Progenitor cell of endocrine pancreas (in vitro differentiated cells): ENCODE data around the gene LILRA6. TPM values are rescaled to one million over a fixed set of nuclear protein-coding genes. Genes with fewer than 3 reads are reported as not detected.

ENCODE experiments used
- DNase-seq: peaks from one replicate; pipeline ENCODE4 v3.0.0; 2021; ENCODE audit warnings: low spot score; ENCODE audit not compliant: unreplicated experiment
- H3K27ac Mint-ChIP-seq: 2 replicates; pipeline ENCODE4 v1.8.0; 2021; ENCODE audit warnings: mild to moderate bottlenecking, moderate library complexity, mixed read lengths
- H3K27me3 Mint-ChIP-seq: 2 replicates; pipeline ENCODE4 v1.8.0; 2021; ENCODE audit warnings: mixed read lengths
- H3K36me3 Mint-ChIP-seq: 2 replicates; pipeline ENCODE4 v1.8.0; 2022; ENCODE audit warnings: mixed read lengths; ENCODE audit not compliant: insufficient read depth
- H3K4me1 Mint-ChIP-seq: 2 replicates; pipeline ENCODE4 v1.8.0; 2021; ENCODE audit warnings: low read depth, mixed read lengths
- H3K4me3 Mint-ChIP-seq: 2 replicates; pipeline ENCODE4 v1.8.0; 2021; ENCODE audit warnings: low read depth, mild to moderate bottlenecking, moderate library complexity, mixed read lengths
- H3K9me3 Mint-ChIP-seq: 2 replicates; pipeline ENCODE4 v1.8.0; 2021; ENCODE audit warnings: low read depth, mixed read lengths
- total RNA-seq: library from RNA; stranded (reverse); gene quantifications from 2 replicates; pipeline ENCODE4 v1.2.1, GENCODE V29; 2021
- TF ChIP-seq, protein P1 (sequence below): fragments of 200-600 bp; sonication (generic); IDR thresholded peaks from one replicate; pipeline ENCODE4 v1.5.0; 2021; ENCODE audit warnings: antibody characterized with exemption, mild to moderate bottlenecking; ENCODE audit not compliant: unreplicated experiment

The LILRA6 gene
- total RNA-seq, 1 donor from 2014 or later = not detected

DNA sequence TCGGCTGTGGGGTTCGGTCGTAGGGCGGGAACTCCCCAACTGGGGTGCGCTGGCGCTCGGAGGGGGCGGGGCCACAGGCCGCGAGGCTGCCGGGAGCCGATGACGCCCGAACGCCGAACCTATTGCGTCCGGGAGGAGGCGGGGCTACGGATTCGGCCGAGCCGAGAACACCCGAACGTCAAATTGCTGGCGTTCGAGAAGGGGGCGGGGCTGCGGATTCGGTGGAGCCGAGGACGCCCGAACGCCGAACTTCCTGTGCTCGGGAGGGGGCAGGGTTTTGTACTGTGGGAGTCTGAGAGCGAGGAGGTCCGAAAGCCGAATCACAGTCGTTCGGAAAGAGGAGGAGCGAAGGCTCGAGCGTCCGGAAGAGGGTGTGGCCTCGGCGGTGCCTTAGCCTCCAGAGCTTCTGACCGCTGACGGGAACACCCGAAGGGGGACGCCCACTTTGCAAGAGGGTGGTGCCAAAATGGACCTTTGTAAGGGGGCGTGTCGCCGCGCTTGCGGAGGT lies 52.0 kb downstream of the LILRA6 start:
- no peaks in the 10 kb centered on the region for H3K9me3 Mint-ChIP-seq
- peaks cover 13% of the 10 kb centered on the region for H3K36me3 Mint-ChIP-seq
- TF ChIP-seq, protein P1, sequence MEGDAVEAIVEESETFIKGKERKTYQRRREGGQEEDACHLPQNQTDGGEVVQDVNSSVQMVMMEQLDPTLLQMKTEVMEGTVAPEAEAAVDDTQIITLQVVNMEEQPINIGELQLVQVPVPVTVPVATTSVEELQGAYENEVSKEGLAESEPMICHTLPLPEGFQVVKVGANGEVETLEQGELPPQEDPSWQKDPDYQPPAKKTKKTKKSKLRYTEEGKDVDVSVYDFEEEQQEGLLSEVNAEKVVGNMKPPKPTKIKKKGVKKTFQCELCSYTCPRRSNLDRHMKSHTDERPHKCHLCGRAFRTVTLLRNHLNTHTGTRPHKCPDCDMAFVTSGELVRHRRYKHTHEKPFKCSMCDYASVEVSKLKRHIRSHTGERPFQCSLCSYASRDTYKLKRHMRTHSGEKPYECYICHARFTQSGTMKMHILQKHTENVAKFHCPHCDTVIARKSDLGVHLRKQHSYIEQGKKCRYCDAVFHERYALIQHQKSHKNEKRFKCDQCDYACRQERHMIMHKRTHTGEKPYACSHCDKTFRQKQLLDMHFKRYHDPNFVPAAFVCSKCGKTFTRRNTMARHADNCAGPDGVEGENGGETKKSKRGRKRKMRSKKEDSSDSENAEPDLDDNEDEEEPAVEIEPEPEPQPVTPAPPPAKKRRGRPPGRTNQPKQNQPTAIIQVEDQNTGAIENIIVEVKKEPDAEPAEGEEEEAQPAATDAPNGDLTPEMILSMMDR = no peak
- H3K27me3 Mint-ChIP-seq = no peaks in the 10 kb centered on the region
- peak overlapping the region; percentile 99 for H3K27ac Mint-ChIP-seq
- H3K4me3 Mint-ChIP-seq = peak overlapping the region; percentile 88
- DNase-seq = peak; percentile 98
- H3K4me1 Mint-ChIP-seq = peaks cover 17% of the 10 kb centered on the region

DNA sequence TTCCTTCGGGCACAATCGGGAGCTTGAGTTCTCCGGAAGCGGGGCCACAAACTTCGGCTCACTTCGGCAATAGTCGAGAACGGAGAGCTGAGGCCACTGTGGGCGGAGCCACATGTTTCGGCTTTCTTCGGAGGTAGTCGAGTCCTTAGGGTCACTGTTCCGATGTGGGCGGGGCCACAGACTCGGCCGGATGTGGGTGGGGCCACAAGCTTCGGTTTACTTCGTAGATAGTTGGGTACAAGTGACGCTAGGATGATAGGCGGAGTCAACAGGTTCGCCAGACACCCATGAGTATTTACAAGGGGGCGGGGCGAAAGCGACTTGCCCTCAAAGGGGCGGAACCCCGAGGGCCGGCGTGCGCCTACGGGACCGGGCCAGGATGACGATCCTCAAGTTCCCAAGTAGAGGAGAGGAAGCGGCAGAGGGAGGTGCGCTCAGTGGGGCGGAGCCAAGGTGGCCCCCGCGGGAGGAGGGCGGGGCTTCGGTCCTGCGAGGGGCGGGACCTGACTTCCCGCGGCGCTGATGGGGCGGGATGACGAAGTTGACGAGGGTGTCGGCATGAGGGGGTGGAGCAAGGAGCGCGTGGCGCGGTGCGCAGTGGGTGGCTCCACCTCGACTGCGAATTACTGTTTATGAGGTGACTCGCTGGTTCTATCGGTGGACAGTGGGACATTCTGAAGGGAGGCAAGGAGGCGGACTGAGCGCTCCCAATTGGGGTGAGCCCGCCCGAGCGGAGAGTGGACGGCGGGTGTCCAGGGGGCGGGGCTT lies 52.7 kb downstream of the LILRA6 start:
- Mint-ChIP-seq H3K36me3 (peaks cover 12% of the 10 kb centered on the region), H3K4me3 (peak overlapping the region; percentile 88), H3K9me3 (no peaks in the 10 kb centered on the region), H3K4me1 (peaks cover 17% of the 10 kb centered on the region), H3K27ac (peak overlapping the region; percentile 99), H3K27me3 (no peaks in the 10 kb centered on the region)
- TF ChIP-seq, protein P1 = no peak
- peak; percentile 100 for DNase-seq

DNA sequence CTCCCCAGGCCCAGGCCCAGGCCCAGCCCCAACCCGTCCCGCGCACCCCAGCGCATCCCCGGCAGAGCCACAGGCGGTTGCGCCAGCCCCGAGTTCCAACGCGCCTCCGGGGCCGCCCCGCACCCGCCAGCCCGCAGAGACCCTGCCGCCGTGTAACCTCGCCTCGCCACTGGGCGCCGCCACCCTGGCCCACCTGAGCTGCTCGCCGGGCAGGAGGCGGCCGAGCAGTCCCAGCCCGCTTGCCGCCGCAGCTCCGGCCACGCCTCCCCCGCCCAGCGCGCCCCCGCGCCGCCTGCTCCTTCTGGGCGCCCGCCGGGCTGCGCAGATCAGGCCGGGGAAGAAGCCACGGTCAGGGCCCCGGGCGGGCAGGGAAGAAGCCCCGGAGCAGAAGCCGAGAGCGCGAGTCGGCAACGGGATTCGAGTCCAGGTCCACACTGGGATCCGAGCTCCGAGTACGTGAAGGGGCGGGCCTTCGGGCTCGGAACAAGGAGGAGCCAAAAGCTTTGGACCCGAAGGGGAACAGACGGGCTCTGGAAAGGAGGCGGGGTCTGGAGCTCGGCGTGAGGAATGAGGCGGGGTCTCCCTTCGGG lies 53.4 kb downstream of the LILRA6 start, which contains the start of gene MBOAT7:
TSS of gene MBOAT7 (minus strand) at position 436 of the 590 bp plus-strand sequence. CDS start 1,072 bp downstream, outside the sequence.
- DNase-seq = peak; percentile 88
- Mint-ChIP-seq H3K27me3 (no peaks in the 10 kb centered on the region), H3K4me1 (peaks cover 17% of the 10 kb centered on the region), H3K27ac (peak within 1 kb of the TSS; percentile 99), H3K4me3 (peak within 1 kb of the TSS; percentile 88), H3K9me3 (no peaks in the 10 kb centered on the region), H3K36me3 (peaks cover 10% of the 10 kb centered on the region)
- TF ChIP-seq, protein P1 = peak; percentile 61

DNA sequence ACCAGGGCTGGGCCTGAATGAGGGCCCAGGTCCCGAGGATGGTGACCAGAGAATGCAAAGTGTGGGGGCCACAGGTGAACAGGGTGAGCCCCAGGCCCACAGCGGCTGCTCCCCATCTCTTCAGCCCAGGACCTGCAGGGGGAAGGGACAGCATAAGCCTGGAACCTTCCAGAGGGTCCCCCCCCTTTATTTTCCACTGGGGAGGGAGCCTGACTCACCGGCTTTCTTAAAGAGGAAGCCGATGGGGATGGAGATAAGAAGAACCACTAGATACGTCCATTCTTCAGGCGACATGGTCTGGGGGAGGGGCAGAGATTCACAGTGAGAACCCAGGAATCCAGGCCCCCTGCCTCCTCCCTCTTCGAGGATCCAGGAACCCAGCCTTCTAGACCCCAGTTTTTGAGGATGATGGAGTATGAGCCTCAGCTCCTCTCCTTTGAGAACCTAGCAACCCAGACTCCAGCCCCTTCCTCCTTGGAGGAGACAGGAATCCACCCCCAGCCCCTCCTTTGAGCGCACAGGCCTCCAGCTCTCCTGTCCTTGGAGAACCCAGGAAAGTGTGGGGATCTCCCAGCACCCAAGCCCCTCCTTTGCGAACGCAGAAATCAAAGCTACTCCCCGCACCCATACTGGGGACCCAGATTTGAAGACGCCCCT lies 54.2 kb downstream of the LILRA6 start:
- TF ChIP-seq, protein P1 = no peak
- Mint-ChIP-seq H3K4me1 (peaks cover 17% of the 10 kb centered on the region), H3K4me3 (peak overlapping the region; percentile 86), H3K27me3 (no peaks in the 10 kb centered on the region), H3K27ac (peak overlapping the region; percentile 94), H3K36me3 (peaks cover 11% of the 10 kb centered on the region), H3K9me3 (no peaks in the 10 kb centered on the region)
- DNase-seq = no peak

DNA sequence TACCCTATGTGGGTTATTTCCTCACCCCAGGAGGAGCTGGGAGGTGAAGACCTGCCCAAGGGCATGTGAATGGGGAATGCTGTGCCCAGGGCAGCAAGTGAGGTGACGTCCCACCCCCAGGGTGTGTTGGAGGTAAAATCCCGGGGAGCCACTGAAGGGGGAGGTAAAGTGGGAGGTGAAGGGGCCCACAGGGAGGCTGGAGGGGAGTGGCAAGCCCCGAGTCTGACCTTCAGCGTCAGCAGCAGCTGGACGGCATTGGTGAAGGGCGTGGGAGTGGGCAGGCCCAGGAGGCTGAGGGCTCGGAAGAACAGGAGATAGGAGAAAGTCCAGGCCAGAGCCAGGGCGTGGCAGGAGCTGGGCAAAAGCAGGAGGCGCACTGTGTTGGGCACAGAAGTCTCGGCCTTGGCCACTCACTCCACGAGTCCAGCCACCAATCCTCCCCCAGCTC lies 55.6 kb downstream of the LILRA6 start:
- no peak for DNase-seq
- H3K27ac Mint-ChIP-seq = no peak overlapping the region
- TF ChIP-seq, protein P1 = no peak
- no peaks in the 10 kb centered on the region for H3K9me3 Mint-ChIP-seq
- peaks cover 6% of the 10 kb centered on the region for H3K36me3 Mint-ChIP-seq
- H3K4me3 Mint-ChIP-seq = peak overlapping the region; percentile 86
- H3K4me1 Mint-ChIP-seq = peaks cover 10% of the 10 kb centered on the region
- H3K27me3 Mint-ChIP-seq = no peaks in the 10 kb centered on the region
